ENCODE results near the gene DPP10.

- TF ChIP-seq, protein P1, sequence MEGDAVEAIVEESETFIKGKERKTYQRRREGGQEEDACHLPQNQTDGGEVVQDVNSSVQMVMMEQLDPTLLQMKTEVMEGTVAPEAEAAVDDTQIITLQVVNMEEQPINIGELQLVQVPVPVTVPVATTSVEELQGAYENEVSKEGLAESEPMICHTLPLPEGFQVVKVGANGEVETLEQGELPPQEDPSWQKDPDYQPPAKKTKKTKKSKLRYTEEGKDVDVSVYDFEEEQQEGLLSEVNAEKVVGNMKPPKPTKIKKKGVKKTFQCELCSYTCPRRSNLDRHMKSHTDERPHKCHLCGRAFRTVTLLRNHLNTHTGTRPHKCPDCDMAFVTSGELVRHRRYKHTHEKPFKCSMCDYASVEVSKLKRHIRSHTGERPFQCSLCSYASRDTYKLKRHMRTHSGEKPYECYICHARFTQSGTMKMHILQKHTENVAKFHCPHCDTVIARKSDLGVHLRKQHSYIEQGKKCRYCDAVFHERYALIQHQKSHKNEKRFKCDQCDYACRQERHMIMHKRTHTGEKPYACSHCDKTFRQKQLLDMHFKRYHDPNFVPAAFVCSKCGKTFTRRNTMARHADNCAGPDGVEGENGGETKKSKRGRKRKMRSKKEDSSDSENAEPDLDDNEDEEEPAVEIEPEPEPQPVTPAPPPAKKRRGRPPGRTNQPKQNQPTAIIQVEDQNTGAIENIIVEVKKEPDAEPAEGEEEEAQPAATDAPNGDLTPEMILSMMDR (IDR thresholded peaks at IDR 0.05; ENCODE audit: low read length), result no peak
- TF ChIP-seq EZH2 (IDR thresholded peaks at IDR 0.05; ENCODE audit: borderline replicate concordance, low read length), result no peak
Measured at GRCh38 chr2:114507744-114508143, 65.3 kb downstream of the DPP10 start.

Measured in OCI-LY1 (cell line).